NOMO-1 treated with dmso at 0.1 percent for 144 hours (cell line): ENCODE results near the gene EML5.

ENCODE experiments used
- DNase-seq: peaks from one replicate; lab custom pipeline; 2025; ENCODE audit not compliant: unreplicated experiment; lab: John Stamatoyannopoulos, UW

Gene EML5

DNA sequence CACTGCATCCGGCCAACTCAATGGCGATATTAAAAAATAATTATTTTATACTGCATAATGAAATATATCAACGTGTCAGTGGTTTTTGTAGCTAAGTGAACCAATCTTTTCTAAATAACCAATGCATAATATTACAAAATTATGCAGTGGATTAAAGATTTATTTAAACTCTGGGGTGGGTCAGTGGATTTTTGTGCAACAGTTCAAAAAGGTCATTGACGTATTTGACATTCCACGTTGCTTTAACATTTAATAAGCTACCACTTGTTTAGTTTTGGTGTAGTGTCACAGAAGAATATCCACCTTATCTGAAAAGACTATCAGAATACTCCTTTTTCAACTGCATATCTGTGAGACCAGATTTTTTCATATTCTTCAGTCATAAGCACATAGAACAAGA, 227.3 kb downstream of the EML5 start:
- DNase-seq, result no peak

- no peak for DNase-seq
These were observed 228.9 kb downstream of the EML5 start for GRCh38 chr14:88563845-88564244.

- DNase-seq, result peak; percentile 75
These were observed 229.7 kb downstream of the EML5 start, which contains the start of gene ZC3H14 for GRCh38 chr14:88562831-88563686. ZC3H14 (plus strand) TSS chr14:88563037; CDS start chr14:88563134, 97 bp downstream.

GRCh38 chr14:88562532-88562830, 230.3 kb downstream of the EML5 start:
- no peak for DNase-seq
